ENCODE measurements around the gene HEXIM1. TPM values are rescaled to one million over a fixed set of nuclear protein-coding genes. Genes with fewer than 3 reads are reported as not detected.

HEXIM1 gene
- polyA plus RNA-seq, 1 donor = 43.8 TPM

DNA sequence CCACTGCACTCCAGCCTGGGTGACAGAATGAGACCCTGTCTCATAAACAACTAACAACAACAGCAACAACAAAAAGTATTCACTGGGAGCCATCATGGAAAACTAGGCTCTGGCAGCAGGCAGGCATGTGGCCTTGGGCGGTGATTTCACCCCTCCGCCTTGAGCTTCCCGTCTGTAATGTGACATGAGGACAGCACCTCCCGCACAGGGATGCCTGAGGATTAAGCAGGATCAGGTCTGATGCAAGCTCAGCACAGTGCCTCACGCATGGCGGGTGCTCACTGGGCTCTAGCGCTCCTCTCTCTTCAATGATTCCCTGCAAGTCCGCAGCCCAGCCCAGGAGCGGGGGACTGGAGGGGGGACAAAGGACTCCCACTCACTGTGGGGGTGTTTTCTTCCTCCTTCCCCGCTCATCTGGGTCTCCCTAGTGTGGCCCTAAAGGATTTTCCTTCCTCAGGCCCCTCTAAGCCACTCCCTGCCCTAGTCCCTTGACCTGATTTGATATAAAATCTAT lies 18.8 kb upstream of the HEXIM1 start:
- no peak for DNase-seq

DNA sequence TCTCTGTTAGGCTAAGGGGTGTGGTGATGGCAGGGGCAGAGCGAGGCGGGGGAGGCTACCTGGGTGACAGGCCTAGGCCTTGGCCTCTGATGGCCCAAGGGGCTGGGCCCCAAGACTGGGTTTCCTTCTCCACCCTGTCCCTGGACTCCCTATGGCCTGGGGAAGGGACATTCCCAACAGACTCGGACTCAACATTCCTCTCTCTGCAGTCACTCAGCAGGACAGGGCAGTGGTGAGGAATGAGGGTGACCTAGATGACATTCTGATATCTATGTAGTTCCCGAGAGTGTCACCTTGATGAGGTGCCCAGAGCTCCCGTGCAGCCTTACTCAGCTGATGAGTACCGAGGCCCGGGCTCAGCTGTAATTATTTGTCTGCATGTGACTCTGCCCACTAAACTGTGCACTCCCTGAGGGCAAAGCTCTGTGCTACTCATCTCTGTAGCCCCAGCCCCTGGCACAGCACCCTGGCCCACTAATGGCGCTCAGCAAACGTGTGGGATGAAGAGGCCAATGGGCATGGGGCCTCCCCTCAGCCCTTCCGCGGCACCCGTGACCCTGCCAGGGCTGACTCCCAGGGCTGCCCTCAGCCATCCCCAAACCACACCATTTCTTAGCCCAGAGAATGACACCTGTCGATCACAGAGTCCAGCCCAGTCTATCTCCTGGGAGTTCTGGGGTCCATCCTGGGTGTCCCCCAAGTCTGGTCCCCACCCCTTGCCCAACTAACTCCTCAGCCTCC lies 18.2 kb upstream of the HEXIM1 start:
- no peak for DNase-seq

DNA sequence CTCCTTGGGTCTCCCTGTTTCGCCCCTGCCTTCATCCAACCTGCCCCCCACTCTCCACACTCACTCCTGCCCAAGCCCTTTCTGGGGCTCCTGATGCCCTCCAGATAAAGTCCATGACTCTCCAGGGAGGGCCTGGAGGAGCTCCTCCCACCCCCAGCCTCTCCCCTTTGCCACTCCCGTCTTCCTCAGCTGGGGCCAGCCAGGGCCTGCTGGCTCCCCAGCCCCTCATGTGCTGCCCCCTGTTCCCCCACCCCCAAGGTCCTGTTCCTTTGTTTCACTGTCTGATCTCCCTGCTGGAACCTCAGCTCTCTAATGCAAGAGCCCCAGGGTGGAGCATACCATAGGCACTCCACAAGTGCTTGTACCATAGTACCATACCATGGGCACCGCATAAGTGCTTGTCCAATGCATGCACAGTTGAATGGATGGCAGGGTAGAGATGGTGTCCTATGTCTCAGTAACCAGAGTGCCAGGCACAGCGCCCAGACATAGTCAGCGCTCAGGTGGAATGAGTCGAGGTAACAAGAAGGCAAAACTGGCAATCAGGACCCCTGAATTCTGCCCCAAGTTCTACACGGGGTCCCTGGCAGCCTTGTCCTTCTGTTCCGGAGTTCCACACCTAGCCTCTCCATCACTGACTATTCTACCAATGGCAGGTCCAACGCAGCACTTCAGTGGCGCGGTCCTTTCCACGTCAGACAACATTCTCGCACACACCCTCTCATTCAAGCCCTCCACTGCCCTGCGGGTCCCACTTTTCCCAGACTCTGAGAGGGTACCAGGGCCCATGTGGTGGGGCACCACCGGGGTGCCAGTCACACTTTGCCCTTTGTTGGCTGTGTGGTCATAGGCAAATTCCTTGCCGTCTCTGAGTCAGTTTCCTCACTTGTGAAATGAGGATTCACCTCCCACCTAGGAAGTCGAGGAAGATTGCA lies 17.3 kb upstream of the HEXIM1 start:
- no peak for DNase-seq

DNA sequence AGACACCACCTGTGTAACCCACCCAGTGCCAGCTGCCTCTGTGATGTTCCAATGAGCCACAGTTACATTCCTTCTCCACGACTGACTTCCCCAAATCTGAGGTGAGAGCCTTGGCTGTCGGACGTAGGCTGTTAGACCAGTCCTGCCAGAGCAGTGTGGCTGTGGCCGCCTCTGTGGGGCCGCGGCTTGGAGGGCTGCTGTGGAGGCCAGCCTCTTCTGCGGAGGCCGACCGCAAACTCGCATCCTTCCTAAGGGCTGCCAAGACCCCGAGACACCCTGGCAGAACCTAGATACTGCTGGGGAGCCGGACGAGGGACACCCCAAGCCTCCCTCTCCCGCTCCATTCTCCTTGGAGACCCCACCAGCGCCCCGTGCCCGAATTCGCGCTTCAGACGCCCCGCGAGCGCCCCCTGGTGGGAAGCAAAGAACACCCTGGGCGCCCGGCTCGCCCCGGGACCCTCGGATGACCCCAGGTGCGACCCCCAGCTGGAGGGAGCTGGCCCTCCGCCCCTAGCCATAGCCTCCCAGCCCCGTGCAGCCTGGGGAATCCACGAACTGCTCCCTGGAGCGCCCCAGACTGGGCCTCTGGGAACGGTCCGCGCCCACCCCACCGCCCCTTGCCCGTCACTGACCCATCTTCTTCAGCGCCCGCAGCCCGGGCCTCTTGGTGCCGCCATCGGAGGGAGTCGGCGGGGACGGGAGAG lies 16.5 kb upstream of the HEXIM1 start:
- DNase-seq = no peak

DNA sequence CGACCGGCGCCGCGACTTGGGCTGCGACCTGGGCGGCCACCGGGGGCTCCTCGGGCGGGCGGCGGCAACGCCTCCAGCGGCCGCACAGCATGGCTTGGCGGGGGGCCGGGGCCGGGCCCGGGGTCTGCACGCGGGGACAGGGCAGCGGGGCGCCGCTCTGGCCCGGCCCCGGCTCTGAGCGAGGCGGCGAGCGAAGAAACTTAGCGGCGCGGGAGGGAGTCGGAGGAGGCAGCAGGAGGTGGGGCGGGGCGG lies 16.0 kb upstream of the HEXIM1 start, which contains the start of gene PLCD3:
PLCD3 (minus strand) TSS at position 196 of the 252 bp plus-strand sequence; CDS start at position 91, 105 bp downstream.
- no peak for DNase-seq

DNA sequence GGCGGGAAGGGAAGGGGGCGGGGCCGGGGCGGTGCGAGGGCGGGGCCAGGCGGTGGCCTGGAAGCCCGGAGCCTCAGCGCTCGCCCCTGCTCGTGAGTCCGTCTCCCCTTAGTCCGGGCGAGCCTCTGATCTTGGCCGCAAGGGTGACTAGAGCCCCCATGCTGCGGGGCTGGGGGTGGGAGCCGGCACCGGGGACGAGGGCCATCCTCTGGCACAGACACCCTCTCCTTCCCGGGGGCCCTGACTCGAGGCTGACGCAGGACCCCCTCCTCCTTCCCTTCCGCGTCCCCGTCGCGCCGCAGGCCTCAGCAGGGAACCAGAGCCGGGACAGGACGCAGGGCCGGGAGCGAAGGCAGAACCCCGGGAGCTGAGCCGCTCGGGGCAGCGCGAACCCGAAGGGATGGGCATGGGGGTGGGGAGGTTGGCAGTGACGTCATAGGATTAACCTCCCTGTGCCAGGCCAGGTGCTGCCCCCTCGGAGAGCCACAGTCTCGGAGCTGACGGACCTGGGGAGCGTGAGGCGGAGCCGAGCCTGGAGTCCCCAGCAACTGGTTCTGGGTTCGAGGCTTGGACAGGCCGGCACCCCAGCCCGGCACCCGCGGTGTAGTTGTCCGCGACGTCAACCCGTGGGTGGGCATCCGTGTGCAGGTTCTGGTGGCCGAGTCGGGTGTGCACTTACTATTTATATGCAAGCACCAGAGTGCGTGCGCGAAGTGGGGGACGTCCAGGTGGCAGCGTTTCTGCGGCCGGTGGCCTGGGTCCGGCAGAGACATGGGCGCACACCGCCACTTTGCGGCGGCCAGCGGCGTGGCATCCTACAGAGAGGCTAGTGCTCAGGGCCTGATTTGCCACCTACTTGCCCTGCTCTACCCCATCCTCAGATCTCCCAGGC lies 15.5 kb upstream of the HEXIM1 start:
- DNase-seq = no peak

DNA sequence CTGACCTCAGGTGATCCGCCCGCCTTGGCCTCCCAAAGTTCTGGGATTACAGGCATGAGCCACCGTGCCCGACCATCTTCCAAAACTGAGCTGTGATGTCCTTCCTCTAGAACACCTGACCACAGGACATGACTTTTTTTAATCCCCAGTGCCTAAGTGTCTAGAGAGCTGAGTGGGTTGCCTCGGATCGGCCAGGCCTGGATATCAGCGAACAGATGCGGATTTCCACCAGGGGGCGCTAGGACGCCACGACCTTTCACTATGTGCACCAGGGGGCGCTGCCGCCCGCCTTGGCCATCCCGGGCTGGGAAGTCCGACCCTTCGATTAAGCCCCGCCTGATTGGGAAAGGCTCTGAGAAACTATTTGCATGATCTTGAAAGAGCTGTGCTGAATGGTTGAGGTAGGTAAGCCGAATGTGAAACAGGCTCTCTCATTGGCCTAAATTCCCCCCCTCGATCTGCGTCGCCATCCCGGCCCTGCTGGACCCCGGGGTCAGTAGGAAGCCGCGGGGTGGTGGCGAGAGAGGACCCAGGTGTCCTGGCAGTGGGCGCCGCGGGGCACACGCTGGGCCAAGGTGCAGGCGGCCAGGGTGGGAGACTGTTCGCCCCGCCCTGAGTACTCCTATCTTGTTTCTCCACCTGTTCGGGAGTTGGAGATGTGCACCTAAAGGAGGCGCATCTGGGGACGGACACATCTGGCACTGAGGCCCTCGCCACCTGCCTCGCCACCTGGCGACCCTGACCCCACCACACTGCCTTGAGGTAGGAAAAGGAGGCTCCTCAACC lies 12.9 kb upstream of the HEXIM1 start, which contains the start of gene ACBD4:
ACBD4 (plus strand) TSS at position 496 of the 786 bp plus-strand sequence. CDS start 458 bp downstream, outside the sequence.
- peak; percentile 96 for DNase-seq

DNA sequence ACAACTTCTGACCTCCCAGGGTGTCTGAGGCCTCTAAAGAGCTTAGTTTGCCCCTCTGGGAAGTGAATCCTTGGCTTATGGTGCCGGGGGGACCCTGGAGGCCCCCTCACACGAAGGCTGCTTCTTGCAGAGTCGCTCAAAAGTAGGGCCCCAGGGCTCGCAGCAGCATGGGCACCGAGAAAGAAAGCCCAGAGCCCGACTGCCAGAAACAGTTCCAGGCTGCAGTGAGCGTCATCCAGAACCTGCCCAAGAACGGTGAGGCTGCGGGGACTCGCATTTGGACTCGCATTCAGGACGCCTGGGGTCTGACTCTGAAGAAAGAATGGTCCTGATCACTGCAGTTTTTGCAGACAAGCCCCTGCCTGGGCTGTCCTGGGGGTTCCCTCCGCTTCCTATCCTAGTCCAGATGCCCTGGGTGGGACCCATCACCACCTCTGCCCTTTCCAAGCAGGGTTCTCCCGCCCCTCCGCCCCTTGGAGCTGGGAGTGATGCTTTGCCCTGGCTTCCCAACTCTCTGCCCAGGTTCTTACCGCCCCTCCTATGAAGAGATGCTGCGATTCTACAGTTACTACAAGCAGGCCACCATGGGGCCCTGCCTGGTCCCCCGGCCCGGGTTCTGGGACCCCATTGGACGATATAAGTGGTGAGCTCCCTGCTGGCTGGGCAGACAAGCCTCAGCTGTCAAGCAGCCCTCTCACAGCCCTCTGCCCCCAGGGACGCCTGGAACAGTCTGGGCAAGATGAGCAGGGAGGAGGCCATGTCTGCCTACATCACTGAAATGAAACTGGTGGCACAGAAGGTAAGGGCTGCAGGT lies 12.1 kb upstream of the HEXIM1 start:
- no peak for DNase-seq

DNA sequence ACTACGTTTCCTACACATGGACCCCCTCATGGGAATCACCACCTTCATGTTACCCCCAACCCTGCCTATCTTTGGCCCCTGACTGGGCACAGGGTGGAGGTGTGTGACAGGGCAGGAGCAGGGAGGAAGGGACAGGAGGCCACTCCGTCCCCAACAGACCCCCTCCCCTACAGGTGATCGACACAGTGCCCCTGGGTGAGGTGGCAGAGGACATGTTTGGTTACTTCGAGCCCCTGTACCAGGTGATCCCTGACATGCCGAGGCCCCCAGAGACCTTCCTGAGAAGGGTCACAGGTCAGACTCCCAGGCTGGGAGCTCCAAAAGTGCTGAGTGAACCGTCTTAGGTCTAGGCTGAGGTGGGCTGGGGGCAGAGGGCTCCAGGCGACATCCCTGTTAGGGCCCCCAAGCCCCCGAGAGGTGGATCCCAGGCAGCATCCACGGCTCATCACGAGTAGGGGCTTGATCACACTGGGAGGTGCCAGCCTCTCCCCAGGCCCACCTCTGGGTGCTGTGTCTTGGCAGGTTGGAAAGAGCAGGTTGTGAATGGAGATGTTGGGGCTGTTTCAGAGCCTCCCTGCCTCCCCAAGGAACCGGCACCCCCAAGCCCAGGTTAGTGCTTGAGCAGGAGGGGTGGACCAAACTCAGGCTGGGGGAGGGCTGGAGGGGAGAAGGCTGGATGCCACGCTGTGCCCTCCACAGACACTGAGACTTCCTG lies 11.3 kb upstream of the HEXIM1 start:
- no peak for DNase-seq

DNA sequence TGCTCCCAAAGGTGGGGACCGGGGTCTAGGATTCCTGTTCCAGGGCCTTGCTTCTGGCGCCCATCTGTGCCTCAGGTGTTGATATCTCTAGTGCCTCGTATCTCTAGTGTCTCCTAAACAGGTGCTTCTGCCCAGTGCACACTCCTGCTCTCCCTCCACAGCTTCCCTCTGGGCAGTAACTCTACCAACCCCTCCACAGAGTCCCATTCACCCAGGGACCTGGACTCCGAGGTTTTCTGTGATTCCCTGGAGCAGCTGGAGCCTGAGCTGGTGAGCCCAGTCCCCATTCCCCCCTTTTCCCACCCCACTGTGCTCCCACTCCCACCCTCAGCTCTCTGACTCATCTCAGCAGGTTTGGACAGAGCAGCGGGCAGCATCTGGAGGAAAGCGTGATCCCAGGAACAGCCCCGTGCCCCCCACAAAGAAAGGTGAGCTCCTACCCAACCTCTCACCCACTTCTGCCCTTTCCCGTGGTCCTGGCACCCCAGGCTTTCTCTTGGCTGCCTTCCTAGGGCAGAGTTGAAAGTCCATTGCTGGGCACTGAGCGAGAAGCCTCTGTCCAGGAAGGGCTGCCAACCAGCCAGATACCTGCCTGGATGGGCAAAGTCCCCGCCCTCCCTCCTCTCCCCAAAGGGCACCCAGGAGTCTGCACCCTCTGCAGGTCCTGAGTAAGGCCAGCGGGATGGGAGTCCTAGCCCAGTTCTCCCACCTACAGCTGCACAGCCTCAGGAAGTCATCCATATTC lies 10.5 kb upstream of the HEXIM1 start:
- DNase-seq = no peak

DNA sequence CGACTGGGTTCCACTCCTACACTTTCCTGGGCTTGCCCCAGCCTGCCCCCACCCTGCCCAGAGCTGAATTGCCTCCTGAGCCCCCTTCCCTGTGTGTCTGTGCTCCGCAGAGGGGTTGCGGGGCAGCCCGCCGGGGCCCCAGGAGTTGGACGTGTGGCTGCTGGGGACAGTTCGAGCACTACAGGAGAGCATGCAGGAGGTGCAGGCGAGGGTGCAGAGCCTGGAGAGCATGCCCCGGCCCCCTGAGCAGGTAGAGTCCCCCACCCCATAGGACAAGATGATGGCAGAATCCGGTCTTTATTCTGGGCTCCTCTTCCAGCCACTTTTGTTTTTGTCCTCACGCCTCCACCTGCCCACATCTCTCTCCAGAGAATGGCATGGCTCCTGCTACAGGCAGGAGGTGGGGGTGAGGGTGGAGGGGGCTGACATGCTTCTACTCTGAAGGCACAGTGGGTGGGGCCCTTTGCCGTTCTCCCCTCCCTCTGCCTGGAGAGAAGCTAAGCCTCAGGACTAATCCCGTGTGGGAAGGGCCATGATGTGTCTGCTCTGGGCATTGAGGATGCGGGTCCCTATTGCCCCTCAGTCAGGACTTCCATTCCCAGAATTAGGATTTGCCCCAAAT lies 9.3 kb upstream of the HEXIM1 start:
- no peak for DNase-seq

DNA sequence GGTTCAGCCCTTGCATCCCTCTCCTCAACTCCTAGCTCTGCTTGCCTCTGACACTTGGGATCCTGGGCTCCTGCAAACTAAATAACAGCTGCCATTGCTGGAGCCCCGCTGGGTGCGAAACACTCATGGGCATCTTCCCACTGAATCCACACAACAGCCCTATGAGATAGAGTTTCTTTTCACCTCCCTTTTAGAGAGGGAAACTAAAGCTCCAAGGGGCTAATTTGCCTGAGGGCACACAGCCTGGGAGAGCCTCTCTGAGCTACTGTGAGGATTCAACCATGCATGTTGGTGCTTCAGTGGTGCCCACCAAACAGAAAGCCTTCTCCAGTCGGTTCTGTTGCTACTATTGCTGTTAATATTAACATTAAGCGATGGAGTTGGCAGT lies 8.7 kb upstream of the HEXIM1 start:
- DNase-seq = no peak

DNA sequence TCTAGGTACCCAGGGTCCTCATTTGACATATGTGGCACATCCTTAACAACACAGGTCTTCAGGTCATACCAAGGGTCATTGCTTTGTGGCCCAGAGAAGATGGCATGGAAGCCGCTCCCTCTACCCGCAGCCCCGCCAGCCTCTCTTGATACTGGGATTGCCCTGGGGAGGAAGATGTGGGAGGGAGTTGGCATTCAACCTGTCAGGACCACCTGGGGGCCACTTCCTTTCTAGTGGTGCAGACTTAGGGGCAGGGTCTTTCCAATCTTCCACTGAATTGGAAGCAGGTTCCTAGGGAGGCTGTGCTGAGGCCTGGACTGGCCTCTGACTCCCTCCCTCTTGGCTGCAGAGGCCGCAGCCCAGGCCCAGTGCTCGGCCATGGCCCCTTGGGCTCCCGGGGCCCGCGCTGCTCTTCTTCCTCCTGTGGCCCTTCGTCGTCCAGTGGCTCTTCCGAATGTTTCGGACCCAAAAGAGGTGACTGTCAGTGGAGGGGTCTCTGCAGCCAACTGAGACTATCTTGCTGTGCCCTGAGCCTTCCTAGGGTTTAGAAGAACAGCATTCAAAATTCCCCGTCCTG lies 5.1 kb upstream of the HEXIM1 start:
- DNase-seq = no peak

DNA sequence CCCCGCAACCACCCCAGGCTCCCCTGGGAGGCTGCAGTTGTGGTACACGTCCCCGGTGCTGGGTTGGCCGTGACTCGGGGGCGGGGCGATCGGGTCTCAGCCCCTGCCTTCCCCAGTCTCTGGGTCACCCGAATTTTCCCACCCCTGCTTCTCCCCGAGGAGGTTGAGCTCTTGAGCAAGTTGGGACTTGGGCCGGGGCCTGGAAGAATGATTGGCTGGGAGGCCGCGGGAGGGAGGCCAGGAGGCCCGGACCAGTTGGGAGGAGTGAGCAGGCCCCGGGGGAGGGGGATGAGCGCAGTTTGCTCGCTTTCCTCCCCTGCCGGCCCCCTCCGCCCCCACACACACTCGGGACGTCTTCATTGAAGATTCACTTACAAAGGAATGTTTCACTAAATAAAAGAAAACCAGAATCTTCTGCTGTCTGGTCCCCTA lies 4.5 kb upstream of the HEXIM1 start:
- peak; percentile 79 for DNase-seq

DNA sequence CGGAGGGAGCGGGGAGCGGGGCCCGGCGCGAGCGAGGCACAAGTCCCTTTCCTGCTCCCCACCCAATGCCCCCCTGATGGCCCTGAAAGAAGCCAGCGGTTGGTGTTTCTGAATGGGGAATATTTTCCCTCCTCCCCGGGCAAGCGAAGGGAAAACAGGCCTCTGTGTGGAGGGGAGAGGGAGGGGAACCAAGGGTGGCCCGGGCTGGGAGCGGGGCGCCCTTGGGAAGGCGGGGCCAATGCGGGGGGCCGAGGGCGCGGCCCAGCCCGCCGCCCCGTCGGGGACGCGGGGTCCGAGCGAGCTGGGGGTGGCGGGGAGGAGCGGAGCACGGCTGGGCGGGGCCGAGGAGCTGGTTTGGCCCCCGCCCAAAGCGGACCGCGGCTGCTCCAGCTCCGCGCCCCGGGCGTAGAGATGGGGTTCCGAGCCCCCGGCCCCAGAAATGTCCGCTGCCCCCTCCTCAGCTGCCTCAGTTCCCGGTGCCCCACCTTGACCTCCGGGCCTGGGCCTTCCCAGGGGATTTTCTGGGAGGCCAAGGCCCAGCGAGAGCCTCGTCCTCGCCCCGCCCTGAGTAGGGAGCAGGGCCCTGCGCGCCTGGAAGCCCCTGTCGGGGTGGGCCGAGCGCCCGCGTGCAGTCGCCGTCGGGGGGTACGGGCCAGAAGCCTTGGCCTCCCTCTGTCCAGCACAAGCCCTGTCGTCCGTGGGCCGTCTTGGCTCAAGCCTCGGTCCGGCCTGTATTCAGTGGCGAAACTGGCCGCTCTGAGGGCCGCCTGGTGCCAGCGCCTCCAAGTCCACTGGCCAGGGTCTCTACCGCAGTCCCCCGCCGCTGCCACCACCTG lies 3.9 kb upstream of the HEXIM1 start:
- DNase-seq = no peak

DNA sequence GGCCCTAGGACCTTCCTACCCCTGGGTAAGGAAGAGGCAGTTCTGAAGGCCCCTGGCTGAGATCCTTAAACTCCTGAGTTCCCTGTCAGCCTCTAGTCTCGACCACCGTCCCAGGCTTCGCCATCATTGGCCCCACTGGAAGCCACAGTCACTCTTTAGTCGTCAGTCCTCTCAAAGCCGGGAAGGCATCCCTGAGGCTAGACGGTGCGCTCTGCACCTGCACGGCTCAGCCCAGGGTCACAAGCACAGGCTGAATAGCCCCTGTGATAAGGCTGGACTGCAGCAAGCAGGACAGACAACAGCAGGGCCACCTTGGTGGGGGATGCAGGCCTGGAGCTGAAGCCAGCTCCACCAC lies 3.3 kb upstream of the HEXIM1 start:
- DNase-seq = no peak

DNA sequence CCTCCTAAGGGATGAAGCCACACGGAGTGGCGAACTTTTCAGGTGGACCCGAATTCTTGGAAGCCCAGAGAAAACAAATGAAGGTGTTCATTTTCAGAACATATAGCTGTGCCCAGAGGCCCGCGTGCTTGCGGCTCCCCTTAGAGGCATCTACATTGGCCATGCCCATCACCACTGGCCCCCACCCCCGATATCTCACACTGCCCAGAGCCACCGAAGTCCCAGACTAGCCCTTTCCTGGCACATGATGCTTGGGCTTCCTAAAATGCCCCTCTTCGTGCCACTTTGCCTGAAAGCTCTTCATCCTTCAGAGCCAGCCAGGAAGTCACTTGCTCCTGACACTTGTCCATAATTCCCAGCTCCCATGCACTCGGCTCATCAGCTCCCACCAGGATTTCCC lies 2.1 kb upstream of the HEXIM1 start:
- no peak for DNase-seq
